Spleen (tissue), 7 donors: ENCODE data around the gene SSH2.

Source experiments
- CTCF ChIP-seq, 11 experiments: fragments of 200-600 bp in 7 of 11; fragments of 450-650 bp in 4 of 11; sonication (generic) in 4 of 11; IDR thresholded peaks in 8 of 11; conservative IDR thresholded peaks in 3 of 11; 1 replicate in 7 of 11; 2 replicates in 4 of 11; pipeline versions ENCODE4 v1.4.0 to v1.8.0; 2016 to 2021; ENCODE audit warnings: antibody characterized with exemption in 11 of 11, inconsistent platforms in 4 of 11, mild to moderate bottlenecking in 1 of 11
- POLR2A ChIP-seq, 3 donors: fragments of 450-650 bp; IDR thresholded peaks; one replicate each; pipeline ENCODE4 v1.5.1; 2017; ENCODE audit warnings: antibody characterized with exemption in 3 of 3, mild to moderate bottlenecking in 1 of 3
- POLR2AphosphoS5 ChIP-seq, 3 donors: sonication (generic); formaldehyde crosslinking; IDR thresholded peaks; one replicate each; pipeline ENCODE4 v1.5.1; 2017; ENCODE audit warnings: antibody characterized with exemption in 3 of 3
- donor health status: DM: no; HTN: no; CAD: no; lungs with moderate emphysema.
- donor health status: DM: no; HTN: no; CAD: no.
- donor health status: DM: no; HTN: no; CAD: no.

- TF ChIP-seq POLR2A (IDR thresholded peaks at IDR 0.05) (no peak), CTCF (IDR thresholded peaks at IDR 0.05 in 8 of 11, conservative IDR thresholded peaks at IDR 0.05 in 3 of 11) (no peak), POLR2AphosphoS5 (IDR thresholded peaks at IDR 0.05) (no peak)
Observed at GRCh38 chr17:29836643-29837042, 93.4 kb downstream of the SSH2 start.
